Measurements from ENCODE around the gene P3H2. TPM values are rescaled to one million over a fixed set of nuclear protein-coding genes. Genes with fewer than 3 reads are reported as not detected.
A peak's percentile ranks its signal among the peaks of the same experiment; 100 is the strongest.

P3H2 gene
- total and polyA plus RNA-seq, 2 of the 4 experiments (the other 2 are of a cell fraction), result 54.7 to 64.3 TPM

- POLR2A ChIA-PET (ENCODE audit: unreplicated experiment), result no interaction called here
- Histone ChIP-seq H2AK5ac (ENCODE audit: low read depth, low read length) (no peak overlapping the region), H3K27me3 (ENCODE audit: control insufficient read depth, insufficient read depth, low read length) (no peaks in the 10 kb centered on the region), H2AFZ (replicated peaks; ENCODE audit: low read length, poor library complexity) (no peak overlapping the region), H3K9me1 (ENCODE audit: insufficient read depth, low read length) (no peaks in the 10 kb centered on the region), H3K4ac (ENCODE audit: low read depth, low read length) (no peak overlapping the region), H2BK20ac (ENCODE audit: low read depth, low read length) (no peak overlapping the region), H3K56ac (ENCODE audit: extremely low read depth, insufficient read depth, low read length) (no peak overlapping the region), H4K20me1 (ENCODE audit: insufficient read depth, low read length) (peaks cover 3% of the 10 kb centered on the region; the same call in 1 of the 2 replicates), H3K36me3 (ENCODE audit: control insufficient read depth, insufficient read depth, low read length) (no peaks in the 10 kb centered on the region), H2BK5ac (ENCODE audit: low read depth, low read length, poor library complexity, severe bottlenecking) (peak overlapping the region; percentile 12), H3K4me3 (ENCODE audit: insufficient read depth, low read depth, low read length) (no peak overlapping the region), H3K18ac (ENCODE audit: low read depth, low read length) (no peak overlapping the region), H2BK120ac (ENCODE audit: low read depth, low read length) (no peak overlapping the region), H4K91ac (ENCODE audit: insufficient read depth, low read depth, low read length) (no peak overlapping the region), H4K5ac (ENCODE audit: low read depth, low read length) (no peak overlapping the region), H3K27ac (ENCODE audit: insufficient read depth, low read length) (no peak overlapping the region), H3K4me2 (ENCODE audit: low read depth, low read length) (peak overlapping the region; percentile 44; the same call in 1 of the 2 replicates), H3K14ac (replicated peaks; ENCODE audit: low read depth, low read length) (no peak overlapping the region), H3K9ac (ENCODE audit: low read depth, low read length) (no peak overlapping the region), H3K9me3 (ENCODE audit: control insufficient read depth, insufficient read depth, low read length) (no peaks in the 10 kb centered on the region), H3K79me1 (ENCODE audit: low read depth in 1 of 2, low read length in 2 of 2) (peaks cover 9 to 49% of the 10 kb centered on the region in 2 experiments; a peak in 3 of 4 replicates), H3K4me1 (ENCODE audit: control insufficient read depth, insufficient read depth, low read length) (peaks cover 7% of the 10 kb centered on the region), H2BK15ac (ENCODE audit: low read depth, low read length) (no peak overlapping the region), H2AK9ac (replicated peaks; ENCODE audit: low read depth, low read length, poor library complexity) (no peak overlapping the region), H3K23ac (ENCODE audit: low read depth, low read length) (no peak overlapping the region), H4K8ac (ENCODE audit: low read depth in 2 of 2, low read length in 2 of 2) (no peak overlapping the region)
- intact Hi-C loops (cut with micrococcal nuclease), result no loop called here
- in situ Hi-C loops (cut with MboI; ENCODE audit: low sequenced_read_pairs), result no loop called here
- CTCF ChIA-PET, result interaction anchor here (1.3 to 1.4 kb wide), 2 partner anchors 15 to 77 kb away, joined by 3 to 4 read pairs; partner anchors contain the start of gene P3H2
- DNase-seq (no peak), ATAC-seq (ENCODE audit: low read depth) (no peak)
- TF ChIP-seq BHLHE40 (IDR thresholded peaks at IDR 0.05; ENCODE audit: low read depth, low read length), result no peak
- no peak for TF ChIP-seq MAFK (IDR thresholded peaks at IDR 0.05; ENCODE audit: low read depth, low read length)
- TF ChIP-seq MAZ (IDR thresholded peaks at IDR 0.05; ENCODE audit: borderline replicate concordance, low read depth, low read length), result no peak
- no peak for TF ChIP-seq POLR2A (IDR thresholded peaks at IDR 0.05; ENCODE audit: low read depth, low read length)
- no peak for TF ChIP-seq RFX5 (IDR thresholded peaks at IDR 0.05; ENCODE audit: low read depth, low read length)
- TF ChIP-seq FOS (IDR thresholded peaks at IDR 0.05; ENCODE audit: low read depth, low read length), result no peak
- TF ChIP-seq RAD21 (IDR thresholded peaks at IDR 0.05; ENCODE audit: low read length), result no peak
- BruUV-seq (replicated peaks), result no TSS peak
- dilution Hi-C loops (cut with HindIII; ENCODE audit: low sequenced_read_pairs, unreplicated experiment), result no loop called here
Observed at GRCh38 chr3:190043741-190044140, 77.0 kb downstream of the P3H2 start.

Data from IMR-90 (cell line).